ENCODE data around the gene MAP4K3. TPM values are rescaled to one million over a fixed set of nuclear protein-coding genes. Genes with fewer than 3 reads are reported as not detected.

Gene MAP4K3
- total and polyA plus RNA-seq, 2 of the 8 experiments (the other 6 are each of a cell fraction or from before 2014, with no cell fraction given) = 11.4 to 63.0 TPM

- Histone ChIP-seq H3K27ac (ENCODE audit: low read depth, low read length) (no peak overlapping the region), H2AFZ (ENCODE audit: low read length) (no peak overlapping the region), H4K20me1 (replicated peaks in 1 of 2; ENCODE audit: control insufficient read depth in 1 of 2, insufficient read depth in 2 of 2, low read length in 2 of 2) (no peaks in the 10 kb centered on the region), H3K23me2 (ENCODE audit: low read depth, low read length) (no peaks in the 10 kb centered on the region), H3K9ac (replicated peaks in 1 of 4; ENCODE audit: extremely low read depth in 1 of 4, low read depth in 3 of 4, low read length in 3 of 4) (no peak overlapping the region), H4K8ac (ENCODE audit: extremely low read depth, insufficient read depth, low read length) (no peak overlapping the region), H3K4me3 (ENCODE audit: extremely low read depth in 1 of 4, insufficient read depth in 2 of 4, low read depth in 3 of 4, low read length in 4 of 4) (no peak overlapping the region), H3K79me1 (ENCODE audit: low read depth, low read length) (no peaks in the 10 kb centered on the region), H3K36me3 (ENCODE audit: control insufficient read depth in 2 of 4, insufficient read depth in 4 of 4, low read length in 3 of 4) (peaks cover 2 to 14% (median 13%) of the 10 kb centered on the region in 4 experiments; a peak in 7 of 8 replicates), H3K14ac (ENCODE audit: insufficient read length) (no peak overlapping the region), H3K23ac (ENCODE audit: insufficient read length) (no peak overlapping the region), H2AK5ac (ENCODE audit: low read depth, low read length) (no peak overlapping the region), H2BK20ac (ENCODE audit: low read length) (no peak overlapping the region), H4K91ac (replicated peaks; ENCODE audit: insufficient read length, low read length) (no peak overlapping the region), H3K18ac (ENCODE audit: extremely low read depth, low read length) (no peak overlapping the region), H3K27me3 (replicated peaks in 1 of 4; ENCODE audit: control insufficient read depth in 3 of 4, extremely low read depth in 1 of 4, insufficient read depth in 3 of 4, low read length in 3 of 4) (no peaks in the 10 kb centered on the region; a peak in 1 of 7 replicates), H2BK120ac (replicated peaks; ENCODE audit: low read depth, low read length) (no peak overlapping the region), H4K5ac (ENCODE audit: insufficient read length, low read depth, low read length) (no peak overlapping the region), H3K4me2 (ENCODE audit: insufficient read depth in 1 of 2, low read depth in 2 of 2, low read length in 2 of 2) (no peak overlapping the region), H3K4me1 (replicated peaks in 1 of 4; ENCODE audit: control insufficient read depth in 3 of 4, insufficient read depth in 4 of 4, low read length in 3 of 4) (peaks cover 0 to 8% (median under 1%) of the 10 kb centered on the region in 4 experiments; a peak in 2 of 7 replicates), H2BK5ac (ENCODE audit: low read depth, low read length) (no peak overlapping the region), H3K4ac (replicated peaks; ENCODE audit: insufficient read length, low read depth, low read length) (no peak overlapping the region), H3K9me3 (ENCODE audit: insufficient read depth in 2 of 2, low read depth in 1 of 2, low read length in 1 of 2) (peaks cover 2 to 17% of the 10 kb centered on the region in 2 experiments; a peak in 3 of 4 replicates), H3K56ac (replicated peaks; ENCODE audit: insufficient read length, low read depth, low read length) (no peak overlapping the region), H2BK12ac (ENCODE audit: low read depth, low read length) (no peak overlapping the region), H3K79me2 (ENCODE audit: control insufficient read depth in 1 of 2, insufficient read depth in 2 of 2, low read length in 2 of 2) (no peaks in the 10 kb centered on the region), H2BK15ac (ENCODE audit: low read length) (no peak overlapping the region)
- no peak for DNase-seq (ENCODE audit: low read depth in 1 of 2, low spot score in 2 of 2)
- no peak for FAIRE-seq
- TF ChIP-seq ATF3 (IDR thresholded peaks at IDR 0.05; ENCODE audit: insufficient read depth, low read depth, low read length) (no peak), SP1 (IDR thresholded peaks at IDR 0.05; ENCODE audit: low read depth, low read length) (no peak), CBX8 (IDR thresholded peaks at IDR 0.05; ENCODE audit: borderline replicate concordance, low read depth, low read length) (no peak), TCF12 (IDR thresholded peaks at IDR 0.05; ENCODE audit: low read depth, low read length) (no peak), RAD21 (IDR thresholded peaks at IDR 0.05 in 1 of 2, conservative IDR thresholded peaks at IDR 0.05 in 1 of 2; ENCODE audit: low read depth in 2 of 2, low read length in 2 of 2) (no peak), EZH2 (IDR thresholded peaks at IDR 0.05; ENCODE audit: low read depth, low read length, severe bottlenecking) (no peak), KDM1A (IDR thresholded peaks at IDR 0.05; ENCODE audit: borderline replicate concordance, low read length) (no peak), GABPA (IDR thresholded peaks at IDR 0.05; ENCODE audit: borderline replicate concordance, insufficient read depth, low read length) (no peak), USF2 (IDR thresholded peaks at IDR 0.05; ENCODE audit: low read length) (no peak)
- CTCF ChIA-PET (ENCODE audit: partially characterized antibody) = no interaction called here
- POLR2A ChIA-PET (ENCODE audit: partially characterized antibody) = interaction anchor here (1.1 kb wide), 1 partner anchor 135 kb away, joined by 3 read pairs; no protein-coding TSS in a partner anchor
- 100% methylated on average over 1 of the region's 1 CpG; no CpG with 5 or more reads in 1 of the 2 experiments for WGBS, 2 experiments (ENCODE audit: extremely low coverage in 1 of 2, insufficient coverage in 1 of 2, insufficient read length in 1 of 2, insufficient replicate concordance in 2 of 2, low coverage in 1 of 2, low lambda C conversion rate in 2 of 2, missing lambda C conversion rate in 1 of 2)
Measured at GRCh38 chr2:39246382-39246980, 190.6 kb downstream of the MAP4K3 start.
